K562 (cell line): ENCODE data around the gene ADPGK. TPM values are rescaled to one million over a fixed set of nuclear protein-coding genes. Genes with fewer than 3 reads are reported as not detected.

Experiments used
- ATAC-seq: fragments of 200-7000 bp; cut with Tn5 transposase; 3 replicates; pipeline ENCODE4 v1.9.1; 2020; ENCODE audit warnings: moderate library complexity
- BruUV-seq: library from RNA; stranded (reverse); fragments of 400-500 nt; replicated peaks from 2 replicates; lab custom pipeline; 2021; lab: Mats Ljungman, UMichigan
- CTCF ChIA-PET: fragments of 300-600 bp; formaldehyde crosslinking; extraction: SDS; loops from one replicate; lab custom pipeline; 2021; ENCODE audit warnings: low intra/inter-chr PET ratio; lab: Yijun Ruan, JAX
- POLR2A ChIA-PET: fragments of 300-600, 350-650 bp; sonication (Branson Sonifier 250); formaldehyde crosslinking; extraction: SDS; loops from one replicate; lab custom pipeline; 2021; ENCODE audit warnings: antibody characterized with exemption, inconsistent platforms; lab: Yijun Ruan, JAX
- DNase-seq, 4 experiments: peaks; one replicate each; pipeline versions ENCODE4 v3.0.0 to v3.0.0-alpha.2; 2011 to 2018; ENCODE audit warnings: low spot score in 3 of 4, mixed read lengths in 3 of 4; ENCODE audit errors: extremely low read depth in 1 of 4
- FAIRE-seq: peaks from 2 replicates; lab custom pipeline; 2011; peaks lifted over from hg19 to GRCh38; lab: Jason Lieb, UNC
- H2AFZ ChIP-seq: 2 replicates; pipeline ENCODE4 v1.6.0; 2011; ENCODE audit warnings: low read depth, low read length, control low read depth, inconsistent platforms
- H3K27ac ChIP-seq: fragments of 200-600 bp; 3 replicates; pipeline ENCODE4 v1.8.0; 2011; ENCODE audit warnings: low read depth, mild to moderate bottlenecking, control low read depth, inconsistent platforms, low read length, moderate library complexity, mixed read lengths; ENCODE audit errors: extremely low read depth
- H3K27me3 ChIP-seq, 2 experiments: fragments of 300-600 bp in 1 of 2; 2 replicates in 1 of 2; 3 replicates in 1 of 2; pipeline versions ENCODE4 v1.6.0 to v1.8.0; 2011; ENCODE audit warnings: inconsistent platforms in 2 of 2, low read length in 2 of 2, mild to moderate bottlenecking in 1 of 2, mixed read lengths in 1 of 2, moderate library complexity in 1 of 2; ENCODE audit not compliant: control insufficient read depth in 2 of 2, insufficient read depth in 2 of 2
- H3K36me3 ChIP-seq: fragments of 300-600 bp; 3 replicates; pipeline ENCODE4 v1.8.0; 2011; ENCODE audit warnings: mild to moderate bottlenecking, low read length, inconsistent platforms; ENCODE audit not compliant: control insufficient read depth, insufficient read depth
- H3K4me1 ChIP-seq, 2 experiments: fragments of 200-600 bp in 1 of 2; replicated peaks in 1 of 2; 2 replicates in 1 of 2; 3 replicates in 1 of 2; pipeline versions ENCODE4 v1.5.1 to v1.8.0; 2011; ENCODE audit warnings: inconsistent platforms in 2 of 2, low read length in 2 of 2, mild to moderate bottlenecking in 1 of 2, mixed read lengths in 1 of 2, moderate library complexity in 1 of 2; ENCODE audit not compliant: control insufficient read depth in 2 of 2, insufficient read depth in 2 of 2
- H3K4me2 ChIP-seq: 2 replicates; pipeline ENCODE4 v1.6.1; 2011; ENCODE audit warnings: low read length, control low read depth, inconsistent platforms, mixed read lengths; ENCODE audit not compliant: insufficient read depth
- H3K4me3 ChIP-seq: fragments of 200-600 bp; sonication (generic), shearing (Covaris generic); 2 replicates; pipeline ENCODE4 v1.5.1; 2016; ENCODE audit warnings: control low read depth, inconsistent platforms
- H3K79me2 ChIP-seq: fragments of 200-600 bp; 3 replicates; pipeline ENCODE4 v1.8.0; 2011; ENCODE audit warnings: low read length, inconsistent platforms; ENCODE audit not compliant: control insufficient read depth, insufficient read depth
- H3K9ac ChIP-seq, 2 experiments: 2 replicates each; pipeline versions ENCODE4 v1.6.0 to v1.6.1; 2011; ENCODE audit warnings: low read depth in 2 of 2, low read length in 2 of 2, control low read depth in 1 of 2, inconsistent platforms in 1 of 2, mild to moderate bottlenecking in 1 of 2, mixed read lengths in 1 of 2; ENCODE audit not compliant: insufficient read depth in 1 of 2
- H3K9me1 ChIP-seq: one replicate; pipeline ENCODE4 v1.6.0; 2011; ENCODE audit warnings: inconsistent platforms, mild to moderate bottlenecking, low read length, moderate library complexity; ENCODE audit not compliant: control insufficient read depth, insufficient read depth
- H3K9me3 ChIP-seq: replicated peaks from 2 replicates; pipeline ENCODE4 v1.5.1; 2011; ENCODE audit warnings: low read depth, low read length, inconsistent platforms; ENCODE audit not compliant: control insufficient read depth, insufficient read depth
- H4K20me1 ChIP-seq: replicated peaks from 2 replicates; pipeline ENCODE4 v1.6.1; 2011; ENCODE audit warnings: low read length, inconsistent platforms, mixed read lengths; ENCODE audit not compliant: control insufficient read depth, insufficient read depth
- FOXP1 ChIP-seq: sonication (generic); formaldehyde crosslinking; IDR thresholded peaks from 2 replicates; pipeline ENCODE4 v1.8.0; 2022; ENCODE audit warnings: mild to moderate bottlenecking, missing genetic modification reagents
- HDAC3 ChIP-seq: fragments of 450-650 bp; IDR thresholded peaks from 2 replicates; pipeline ENCODE4 v1.6.1; 2018; ENCODE audit warnings: borderline replicate concordance, mild to moderate bottlenecking, moderate library complexity; ENCODE audit not compliant: partially characterized antibody
- ZNF3 ChIP-seq: fragments of 250-450 bp; sonication (Bioruptor Pico); IDR thresholded peaks from 2 replicates; pipeline ENCODE4 v1.5.0; 2021; ENCODE audit warnings: mild to moderate bottlenecking, moderate library complexity
- WGBS: fragments of 100-300 bp; shearing (Covaris generic); methylation state at CpG from one replicate; pipeline ENCODE4 v1.1.6; 2016; ENCODE audit warnings: low coverage, mixed read lengths; ENCODE audit not compliant: insufficient coverage; ENCODE audit errors: missing lambda C conversion rate; 5-methylcytosine and 5-hydroxymethylcytosine counted together
- in situ Hi-C: fragments of 300-500 bp; cut with MboI; formaldehyde crosslinking; loops from 4 replicates; pipeline ENCODE4 v1.15.0; 2018; ENCODE audit warnings: inconsistent platforms, mixed read lengths
- intact Hi-C: fragments of 100-400 bp; cut with micrococcal nuclease; formaldehyde crosslinking; loops from 2 replicates; pipeline ENCODE4 v1.14.2; 2022
- polyA plus RNA-seq, 8 experiments: library from polyadenylated mRNA; depleted of rRNA in 4 of 8; stranded (reverse) in 5 of 8; unstranded in 3 of 8; fragments of >200 nt; fragmentation: Nextera tagmentation in 2 of 8; fragmentation: Illumina TruSeq in 1 of 8; extraction: Ambion mirVana in 2 of 8; extraction: Trizol in 1 of 8; gene quantifications; 2 replicates each; pipeline versions ENCODE4 v1.2.1 to v1.2.3, GENCODE V29; 2011 to 2014; ENCODE audit warnings: inconsistent platforms in 1 of 8, missing spikeins in 1 of 8
- total RNA-seq, 7 experiments: library from RNA; depleted of rRNA in 6 of 7; stranded (reverse); fragments of >200 nt in 6 of 7; fragmentation: Illumina TruSeq in 2 of 7; extraction: Trizol in 2 of 7; gene quantifications; 2 replicates each; pipeline versions ENCODE4 v1.2.1 to v1.2.3, GENCODE V29; 2011 to 2021; ENCODE audit warnings: low replicate concordance in 1 of 7
- TF ChIP-seq, protein P1 (sequence below): fragments of 450-650 bp; IDR thresholded peaks from 2 replicates; pipeline ENCODE4 v1.6.1; 2018; ENCODE audit warnings: mild to moderate bottlenecking, low read depth; ENCODE audit not compliant: partially characterized antibody

The ADPGK gene
- total and polyA plus RNA-seq, 9 of the 15 experiments (the other 6 are each of a cell fraction or from before 2014, with no cell fraction given) = 13.4 to 97.4 (median 48.5) TPM

DNA sequence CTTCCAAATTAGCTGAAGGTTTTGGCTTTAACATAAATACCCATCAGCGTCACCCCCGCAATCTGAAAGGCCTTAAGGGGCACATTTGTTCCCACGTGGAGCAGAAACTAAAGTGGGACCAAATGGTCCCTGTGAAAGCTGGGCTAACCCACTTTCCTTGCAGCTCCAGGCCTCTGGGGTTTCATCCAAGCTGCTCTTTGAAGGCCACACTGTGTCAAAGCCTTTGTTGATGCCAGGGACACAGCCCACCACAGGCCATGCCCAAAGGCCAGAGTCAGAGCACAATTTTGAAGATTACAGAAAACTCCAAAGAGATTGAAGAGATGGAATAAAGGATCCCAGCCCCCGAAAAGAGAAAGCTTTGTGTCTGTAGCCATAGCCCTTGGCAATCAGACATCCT is 2.7 kb upstream of the ADPGK start:
- no peak for ATAC-seq
- Histone ChIP-seq H3K36me3 (peaks cover 9% of the 10 kb centered on the region; the same call in 2 of the 3 replicates), H3K9me3 (no peaks in the 10 kb centered on the region), H2AFZ (peak overlapping the region; percentile 19; the same call in 1 of the 2 replicates), H3K9me1 (no peaks in the 10 kb centered on the region), H3K4me2 (no peak overlapping the region), H3K27ac (no peak overlapping the region), H4K20me1 (peaks cover 4% of the 10 kb centered on the region; the same call in 1 of the 2 replicates), H3K9ac (no peak overlapping the region), H3K4me1 (peaks cover 11 to 13% of the 10 kb centered on the region in 2 experiments; a peak in 4 of 5 replicates), H3K27me3 (no peaks in the 10 kb centered on the region; a peak in 2 of 5 replicates), H3K79me2 (peaks cover 23% of the 10 kb centered on the region), H3K4me3 (no peak overlapping the region)
- intact Hi-C loops = loop anchor here (5.0 to 10.0 kb wide), 2 partner anchors 296 to 459 kb away; no protein-coding TSS in a partner anchor
- in situ Hi-C loops = loop anchor here (10.0 to 25.0 kb wide), 2 partner anchors 289 to 1301 kb away; partner anchors contain the start of gene GOLGA6A
- CTCF ChIA-PET = interaction anchor here (0.6 kb wide), 1 partner anchor 56 kb away, joined by 5 read pairs; no protein-coding TSS in a partner anchor
- POLR2A ChIA-PET = interaction anchor here (0.8 kb wide), 1 partner anchor 22 kb away, joined by 3 read pairs; no protein-coding TSS in a partner anchor
- no TSS peak for BruUV-seq
- 45% methylated on average over 4 of the region's 4 CpGs for WGBS
- DNase-seq = no peak
- no peak for FAIRE-seq
- TF ChIP-seq, protein P1, sequence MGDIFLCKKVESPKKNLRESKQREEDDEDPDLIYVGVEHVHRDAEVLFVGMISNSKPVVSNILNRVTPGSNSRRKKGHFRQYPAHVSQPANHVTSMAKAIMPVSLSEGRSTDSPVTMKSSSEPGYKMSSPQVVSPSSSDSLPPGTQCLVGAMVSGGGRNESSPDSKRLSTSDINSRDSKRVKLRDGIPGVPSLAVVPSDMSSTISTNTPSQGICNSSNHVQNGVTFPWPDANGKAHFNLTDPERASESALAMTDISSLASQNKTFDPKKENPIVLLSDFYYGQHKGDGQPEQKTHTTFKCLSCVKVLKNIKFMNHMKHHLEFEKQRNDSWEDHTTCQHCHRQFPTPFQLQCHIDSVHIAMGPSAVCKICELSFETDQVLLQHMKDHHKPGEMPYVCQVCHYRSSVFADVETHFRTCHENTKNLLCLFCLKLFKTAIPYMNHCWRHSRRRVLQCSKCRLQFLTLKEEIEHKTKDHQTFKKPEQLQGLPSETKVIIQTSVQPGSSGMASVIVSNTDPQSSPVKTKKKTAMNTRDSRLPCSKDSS = no peak
- TF ChIP-seq ZNF3 (CRISPR knock-in tag) = no peak
- TF ChIP-seq FOXP1 (CRISPR knock-in tag) = no peak
- TF ChIP-seq HDAC3 = no peak
